H9 (cell line): ENCODE data around the gene MB21D2. TPM values are rescaled to one million over a fixed set of nuclear protein-coding genes. Genes with fewer than 3 reads are reported as not detected.

Source experiments
- DNase-seq: peaks from one replicate; pipeline ENCODE4 v3.0.0-alpha.2; 2017
- H2AFZ ChIP-seq: one replicate; pipeline ENCODE4 v1.6.1; 2013; ENCODE audit warnings: mild to moderate bottlenecking, low read length, control low read depth, moderate library complexity
- H2AK5ac ChIP-seq: 2 replicates; pipeline ENCODE4 v1.6.1; 2013; ENCODE audit warnings: low read length, control low read depth, mixed read lengths; ENCODE audit not compliant: insufficient read length
- H2BK120ac ChIP-seq: one replicate; pipeline ENCODE4 v1.6.1; 2013; ENCODE audit warnings: low read depth, mild to moderate bottlenecking, low read length, control low read depth, inconsistent platforms; ENCODE audit not compliant: poor library complexity, severe bottlenecking
- H2BK12ac ChIP-seq: 2 replicates; pipeline ENCODE4 v1.6.1; 2013; ENCODE audit warnings: low read length, control low read depth, mixed read lengths, low read depth; ENCODE audit not compliant: insufficient read length
- H2BK15ac ChIP-seq: 2 replicates; pipeline ENCODE4 v1.6.1; 2013; ENCODE audit warnings: low read depth, low read length, control low read depth
- H2BK20ac ChIP-seq: one replicate; pipeline ENCODE4 v1.6.1; 2013; ENCODE audit warnings: low read depth, mild to moderate bottlenecking, low read length, control low read depth, inconsistent platforms; ENCODE audit not compliant: poor library complexity, severe bottlenecking
- H2BK5ac ChIP-seq: 2 replicates; pipeline ENCODE4 v1.6.1; 2013; ENCODE audit warnings: low read length, control low read depth, mixed read lengths; ENCODE audit not compliant: insufficient read length
- H3K14ac ChIP-seq: 2 replicates; pipeline ENCODE4 v1.6.1; 2013; ENCODE audit warnings: low read length, control low read depth; ENCODE audit not compliant: insufficient read depth
- H3K18ac ChIP-seq: 2 replicates; pipeline ENCODE4 v1.6.1; 2013; ENCODE audit warnings: low read depth, mild to moderate bottlenecking, mixed read lengths, low read length, control low read depth; ENCODE audit not compliant: insufficient read length
- H3K23ac ChIP-seq: 2 replicates; pipeline ENCODE4 v1.6.1; 2013; ENCODE audit warnings: low read length, control low read depth, mixed read lengths, low read depth; ENCODE audit not compliant: insufficient read length
- H3K23me2 ChIP-seq: 2 replicates; pipeline ENCODE4 v1.6.1; 2013; ENCODE audit warnings: low read depth, mild to moderate bottlenecking, mixed read lengths, low read length, control low read depth; ENCODE audit not compliant: insufficient read length, poor library complexity, severe bottlenecking
- H3K27ac ChIP-seq: 2 replicates; pipeline ENCODE4 v1.5.1; 2013; ENCODE audit warnings: low read length, control low read depth, mixed read lengths, low read depth; ENCODE audit not compliant: insufficient read length
- H3K27me3 ChIP-seq: 2 replicates; pipeline ENCODE4 v1.6.1; 2013; ENCODE audit warnings: low read length, control low read depth, inconsistent platforms; ENCODE audit not compliant: insufficient read depth
- H3K4ac ChIP-seq: 2 replicates; pipeline ENCODE4 v1.6.1; 2013; ENCODE audit warnings: low read depth, mild to moderate bottlenecking, control low read depth, inconsistent platforms, low read length, moderate library complexity
- H3K4me1 ChIP-seq: 2 replicates; pipeline ENCODE4 v1.6.1; 2013; ENCODE audit warnings: low read length, control low read depth, inconsistent platforms; ENCODE audit not compliant: insufficient read depth
- H3K4me2 ChIP-seq: 2 replicates; pipeline ENCODE4 v1.6.1; 2013; ENCODE audit warnings: low read length, control low read depth, mixed read lengths; ENCODE audit not compliant: insufficient read length, insufficient read depth
- H3K56ac ChIP-seq: 2 replicates; pipeline ENCODE4 v1.6.1; 2013; ENCODE audit warnings: low read depth, mild to moderate bottlenecking, mixed read lengths, low read length, control low read depth; ENCODE audit not compliant: insufficient read length
- H3K79me1 ChIP-seq: 2 replicates; pipeline ENCODE4 v1.6.1; 2013; ENCODE audit warnings: low read depth, mild to moderate bottlenecking, moderate library complexity, low read length, control low read depth, inconsistent platforms; ENCODE audit not compliant: insufficient read depth, poor library complexity, severe bottlenecking
- H3K79me2 ChIP-seq: 2 replicates; pipeline ENCODE4 v1.6.1; 2013; ENCODE audit warnings: low read length, control low read depth, inconsistent platforms; ENCODE audit not compliant: insufficient read depth
- H3K9ac ChIP-seq: 2 replicates; pipeline ENCODE4 v1.6.1; 2013; ENCODE audit warnings: low read length, control low read depth, mixed read lengths; ENCODE audit not compliant: insufficient read length; ENCODE audit errors: extremely low read depth
- H3K9me3 ChIP-seq: one replicate; pipeline ENCODE4 v1.6.1; 2013; ENCODE audit warnings: low read depth, low read length, inconsistent platforms; ENCODE audit not compliant: control insufficient read depth
- H3T11ph ChIP-seq: one replicate; pipeline ENCODE4 v1.6.1; 2013; ENCODE audit warnings: mild to moderate bottlenecking, low read length, control low read depth, inconsistent platforms
- H4K20me1 ChIP-seq: one replicate; pipeline ENCODE4 v1.6.1; 2013; ENCODE audit not compliant: control insufficient read depth, insufficient read length, insufficient read depth
- H4K5ac ChIP-seq: 2 replicates; pipeline ENCODE4 v1.6.1; 2013; ENCODE audit warnings: low read depth, mild to moderate bottlenecking, mixed read lengths, low read length, control low read depth; ENCODE audit not compliant: insufficient read length
- H4K8ac ChIP-seq: replicated peaks from 2 replicates; pipeline ENCODE4 v1.6.1; 2013; ENCODE audit warnings: low read length, control low read depth, mixed read lengths, low read depth; ENCODE audit not compliant: insufficient read length
- H4K91ac ChIP-seq: 2 replicates; pipeline ENCODE4 v1.6.1; 2013; ENCODE audit warnings: low read depth, mild to moderate bottlenecking, moderate library complexity, mixed read lengths, low read length, control low read depth; ENCODE audit not compliant: insufficient read length
- H3K27ac Mint-ChIP-seq, 3 experiments: 2 replicates in 2 of 3; 3 replicates in 1 of 3; pipeline ENCODE4 v1.8.0; 2020 to 2021; ENCODE audit warnings: mixed read lengths in 3 of 3, mild to moderate bottlenecking in 1 of 3, moderate library complexity in 1 of 3
- H3K27me3 Mint-ChIP-seq: 2 replicates; pipeline ENCODE4 v1.8.0; 2021; ENCODE audit warnings: low read depth, mild to moderate bottlenecking, moderate library complexity, mixed read lengths
- H3K36me3 Mint-ChIP-seq, 3 experiments: 2 replicates in 2 of 3; 3 replicates in 1 of 3; pipeline ENCODE4 v1.8.0; 2020 to 2021; ENCODE audit warnings: low read depth in 3 of 3, mixed read lengths in 3 of 3; ENCODE audit not compliant: insufficient read depth in 1 of 3
- H3K4me1 Mint-ChIP-seq, 2 experiments: 2 replicates each; pipeline ENCODE4 v1.8.0; 2020; ENCODE audit warnings: mixed read lengths in 2 of 2
- H3K4me3 Mint-ChIP-seq, 2 experiments: 2 replicates in 1 of 2; 3 replicates in 1 of 2; pipeline ENCODE4 v1.8.0; 2020 to 2021; ENCODE audit warnings: mild to moderate bottlenecking in 2 of 2, mixed read lengths in 2 of 2, moderate library complexity in 1 of 2
- H3K9me3 Mint-ChIP-seq, 2 experiments: 2 replicates in 1 of 2; 3 replicates in 1 of 2; pipeline ENCODE4 v1.8.0; 2020; ENCODE audit warnings: mild to moderate bottlenecking in 2 of 2, mixed read lengths in 2 of 2, moderate library complexity in 1 of 2
- CTCF ChIP-seq: fragments of 200-600 bp; sonication (generic); conservative IDR thresholded peaks from 3 replicates; pipeline ENCODE4 v1.8.0; 2021; ENCODE audit warnings: antibody characterized with exemption, mild to moderate bottlenecking
- WGBS: extraction: QIAGEN DNeasy Blood & Tissue Kit; methylation state at CpG from one replicate; pipeline ENCODE4 v1.1.7; 2013; ENCODE audit warnings: missing lambda C conversion rate, low lambda C conversion rate, mixed read lengths; ENCODE audit not compliant: insufficient read length; ENCODE audit errors: extremely low coverage; 5-methylcytosine and 5-hydroxymethylcytosine counted together
- total RNA-seq: library from RNA; stranded (reverse); gene quantifications from 2 replicates; pipeline ENCODE4 v1.2.1, GENCODE V29; 2021

The MB21D2 gene
- total RNA-seq, 1 experiment from 2014 or later = 19.1 TPM

DNA sequence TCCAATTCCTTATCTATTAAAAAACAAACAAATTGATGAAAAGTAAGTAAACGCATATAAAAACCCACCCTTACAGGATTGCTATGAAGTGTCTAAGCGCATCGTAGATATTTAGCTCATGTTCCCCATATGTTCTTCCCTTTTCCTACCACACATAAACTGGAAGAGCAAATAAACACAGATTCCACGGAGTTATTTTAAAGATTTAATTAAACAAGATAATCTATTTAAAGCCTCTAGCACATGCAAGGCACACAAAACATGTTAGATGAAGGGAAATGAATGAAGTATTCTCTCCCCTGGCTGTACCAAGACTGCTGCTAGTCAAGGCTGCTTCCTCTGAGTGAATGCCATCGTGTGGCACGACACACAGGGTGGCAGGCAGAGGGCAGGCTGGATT lies 111.9 kb downstream of the MB21D2 start:
- no peak for TF ChIP-seq CTCF
- DNase-seq = no peak
- Histone ChIP-seq H3K79me1 (peaks cover 3% of the 10 kb centered on the region), H3K23ac (no peak overlapping the region), H3T11ph (no peak overlapping the region), H3K56ac (no peak overlapping the region), H3K18ac (no peak overlapping the region), H2BK120ac (no peak overlapping the region), H3K14ac (no peak overlapping the region), H3K27ac (no peak overlapping the region), H4K20me1 (no peaks in the 10 kb centered on the region), H3K27me3 (no peaks in the 10 kb centered on the region), H4K5ac (no peak overlapping the region), H3K4me1 (no peaks in the 10 kb centered on the region), H2BK20ac (no peak overlapping the region), H3K4me2 (no peak overlapping the region), H3K23me2 (no peaks in the 10 kb centered on the region), H2BK12ac (no peak overlapping the region), H4K91ac (no peak overlapping the region), H3K4ac (no peak overlapping the region), H3K79me2 (peaks cover 14% of the 10 kb centered on the region; the same call in 1 of the 2 replicates), H2AK5ac (no peak overlapping the region), H4K8ac (no peak overlapping the region), H2BK5ac (no peak overlapping the region), H2BK15ac (no peak overlapping the region), H2AFZ (no peak overlapping the region), H3K9me3 (no peaks in the 10 kb centered on the region), H3K9ac (no peak overlapping the region)
- Mint-ChIP-seq H3K27ac (no peak overlapping the region), H3K4me1 (peaks cover 4 to 5% of the 10 kb centered on the region in 2 experiments; a peak in 2 of 4 replicates), H3K4me3 (no peak overlapping the region), H3K36me3 (no peaks in the 10 kb centered on the region), H3K9me3 (no peaks in the 10 kb centered on the region), H3K27me3 (no peaks in the 10 kb centered on the region)
- WGBS = no CpG with 5 or more reads among the region's 6 CpGs
